ENCODE measurements around the gene REEP6. TPM values are rescaled to one million over a fixed set of nuclear protein-coding genes. Genes with fewer than 3 reads are reported as not detected.

REEP6 gene
- total and polyA plus RNA-seq, 4 donors: 2.5 to 7.6 (median 4.9) TPM

GRCh38 chr19:1502433-1503088, 11.6 kb downstream of the REEP6 start:
- no peak for ATAC-seq (ENCODE audit: insufficient read depth, low FRiP score)
- no peak overlapping the region for H3K9ac ChIP-seq (ENCODE audit: insufficient read depth in 1 of 2, low read length in 2 of 2)
- H3K4me1 ChIP-seq (ENCODE audit: control insufficient read depth in 5 of 5, insufficient read depth in 5 of 5, low read length in 5 of 5): peaks cover 0 to 7% (median 4%) of the 10 kb centered on the region in 5 donors
- DNase-seq: no peak
- TF ChIP-seq CTCF (IDR thresholded peaks at IDR 0.05; ENCODE audit: control extremely low read depth, extremely low read depth): no peak
- no peaks in the 10 kb centered on the region for H3K36me3 ChIP-seq (ENCODE audit: control insufficient read depth in 4 of 4, insufficient read depth in 4 of 4, low read length in 4 of 4)
- no peak overlapping the region for H3K27ac ChIP-seq (ENCODE audit: low read depth in 1 of 2, low read length in 1 of 2)
- no peak overlapping the region for H3K4me3 ChIP-seq
- H3K9me3 ChIP-seq (ENCODE audit: control insufficient read depth in 4 of 4, insufficient read depth in 3 of 4, low read length in 3 of 4): peaks cover 0 to 2% (median 0%) of the 10 kb centered on the region in 4 donors
- peaks cover 0 to 27% (median 25%) of the 10 kb centered on the region in 3 donors for H3K27me3 ChIP-seq (ENCODE audit: control insufficient read depth in 3 of 3, insufficient read depth in 3 of 3, low read length in 2 of 3)
- WGBS, 2 donors: 62 to 72% methylated on average over 14 of the region's 14 CpGs

GRCh38 chr19:1503089-1503924, 12.3 kb downstream of the REEP6 start:
- H3K4me1 ChIP-seq (ENCODE audit: control insufficient read depth in 5 of 5, insufficient read depth in 5 of 5, low read length in 5 of 5): peaks cover 0 to 7% (median 6%) of the 10 kb centered on the region in 5 donors
- peak; percentile 13 for TF ChIP-seq CTCF (IDR thresholded peaks at IDR 0.05; ENCODE audit: control extremely low read depth, extremely low read depth)
- H3K9me3 ChIP-seq (ENCODE audit: control insufficient read depth in 4 of 4, insufficient read depth in 3 of 4, low read length in 3 of 4): peaks cover 0 to 5% (median 0%) of the 10 kb centered on the region in 4 donors
- DNase-seq (peak in 2 of 3 donors; percentile 25 to 51), ATAC-seq (ENCODE audit: insufficient read depth, low FRiP score) (no peak)
- peaks cover 0 to 27% (median 25%) of the 10 kb centered on the region in 3 donors for H3K27me3 ChIP-seq (ENCODE audit: control insufficient read depth in 3 of 3, insufficient read depth in 3 of 3, low read length in 2 of 3)
- H3K9ac ChIP-seq (ENCODE audit: insufficient read depth in 1 of 2, low read length in 2 of 2): no peak overlapping the region
- no peaks in the 10 kb centered on the region for H3K36me3 ChIP-seq (ENCODE audit: control insufficient read depth in 4 of 4, insufficient read depth in 4 of 4, low read length in 4 of 4)
- no peak overlapping the region for H3K27ac ChIP-seq (ENCODE audit: low read depth in 1 of 2, low read length in 1 of 2)
- WGBS, 2 donors: 8 to 11% methylated on average over 44 to 49 of the region's 49 CpGs
- no peak overlapping the region for H3K4me3 ChIP-seq

- DNase-seq: no peak
- 46 to 61% methylated on average over 22 to 23 of the region's 23 CpGs for WGBS, 2 donors
- H3K4me1 ChIP-seq (ENCODE audit: control insufficient read depth in 5 of 5, insufficient read depth in 5 of 5, low read length in 5 of 5): peaks cover 0 to 7% (median 6%) of the 10 kb centered on the region in 5 donors
Measured at GRCh38 chr19:1503925-1504773, 13.2 kb downstream of the REEP6 start.

More at GRCh38 chr19:1503925-1504773, 13.2 kb downstream of the REEP6 start:
- no peak for TF ChIP-seq CTCF (IDR thresholded peaks at IDR 0.05; ENCODE audit: control extremely low read depth, extremely low read depth)
- peaks cover 0 to 27% (median 25%) of the 10 kb centered on the region in 3 donors for H3K27me3 ChIP-seq (ENCODE audit: control insufficient read depth in 3 of 3, insufficient read depth in 3 of 3, low read length in 2 of 3)
- peaks cover 0 to 8% (median 0%) of the 10 kb centered on the region in 4 donors for H3K9me3 ChIP-seq (ENCODE audit: control insufficient read depth in 4 of 4, insufficient read depth in 3 of 4, low read length in 3 of 4)
- no peak overlapping the region for H3K4me3 ChIP-seq
- no peak overlapping the region for H3K9ac ChIP-seq (ENCODE audit: insufficient read depth in 1 of 2, low read length in 2 of 2)
- no peak overlapping the region for H3K27ac ChIP-seq (ENCODE audit: low read depth in 1 of 2, low read length in 1 of 2)
- H3K36me3 ChIP-seq (ENCODE audit: control insufficient read depth in 4 of 4, insufficient read depth in 4 of 4, low read length in 4 of 4): no peaks in the 10 kb centered on the region
- ATAC-seq (ENCODE audit: insufficient read depth, low FRiP score): no peak

Data from lung (tissue), 12 donors.